Transverse colon (tissue), 4 donors: ENCODE measurements around the gene KIF25. TPM values are rescaled to one million over a fixed set of nuclear protein-coding genes. Genes with fewer than 3 reads are reported as not detected.

Experiments
- DNase-seq: peaks from one replicate; pipeline ENCODE4 v3.0.0-alpha.2; 2019
- H3K27ac ChIP-seq, 4 donors: fragments of 200-600 bp; sonication (generic); 2 replicates each; pipeline ENCODE4 v1.5.1; 2016 to 2018; ENCODE audit warnings: inconsistent platforms in 4 of 4
- H3K27me3 ChIP-seq: fragments of 200-600 bp; sonication (generic); 2 replicates; pipeline ENCODE4 v1.5.1; 2017; ENCODE audit warnings: inconsistent platforms
- H3K36me3 ChIP-seq, 4 donors: fragments of 200-600 bp; sonication (generic); 2 replicates each; pipeline ENCODE4 v1.5.1; 2017 to 2019; ENCODE audit warnings: inconsistent platforms in 4 of 4
- H3K4me1 ChIP-seq, 4 donors: fragments of 200-600 bp; sonication (generic); 2 replicates each; pipeline ENCODE4 v1.5.1; 2017 to 2020; ENCODE audit warnings: inconsistent platforms in 4 of 4
- H3K4me3 ChIP-seq, 4 donors: fragments of 200-600 bp; sonication (generic); 1 replicate in 1 of 4; 2 replicates in 3 of 4; pipeline versions ENCODE4 v1.5.1 to v1.6.1; 2017 to 2019; ENCODE audit warnings: inconsistent platforms in 4 of 4
- H3K9me3 ChIP-seq, 2 donors: fragments of 200-600 bp; sonication (generic); 2 replicates each; pipeline ENCODE4 v1.5.1; 2017 to 2019; ENCODE audit warnings: inconsistent platforms in 2 of 2
- EP300 ChIP-seq: sonication (generic); formaldehyde crosslinking; IDR thresholded peaks from one replicate; pipeline ENCODE4 v1.6.1; 2017; ENCODE audit warnings: antibody characterized with exemption, low read depth
- POLR2A ChIP-seq: fragments of 450-650 bp; IDR thresholded peaks from one replicate; pipeline ENCODE4 v1.6.1; 2016; ENCODE audit warnings: antibody characterized with exemption, mild to moderate bottlenecking, moderate library complexity
- POLR2AphosphoS5 ChIP-seq, 3 donors: sonication (generic); formaldehyde crosslinking; IDR thresholded peaks; one replicate each; pipeline ENCODE4 v1.6.1; 2016; ENCODE audit warnings: antibody characterized with exemption in 3 of 3
- whole genome bisulfite sequencing, 2 donors: methylation state at CpG; one replicate each; pipeline ENCODE4 v1.1.5; 2018; ENCODE audit warnings: low coverage in 1 of 2; 5-methylcytosine and 5-hydroxymethylcytosine counted together
- in situ Hi-C, 4 donors: fragments of 200-750 bp; cut with MboI; loops; one replicate each; pipeline versions ENCODE4 v1.15.0 to v1.15.1; 2017; ENCODE audit warnings: low sequenced_read_pairs in 3 of 4, low pct_ligation_motif_present in 1 of 4, low pct_unique_long_range_greater_than_20kb in 1 of 4
- intact Hi-C: fragments of 100-400 bp; cut with DNase I; formaldehyde crosslinking; loops from one replicate; pipeline ENCODE4 v1.15.1; 2023; ENCODE audit warnings: low total_unique reads
- total RNA-seq, 4 donors: library from RNA; depleted of rRNA; stranded (reverse); fragments of >200 nt; gene quantifications; one replicate each; pipeline ENCODE4 v1.1.0, GENCODE V29; 2016
- TF ChIP-seq, protein P1 (sequence below), 5 experiments: fragments of 200-600 bp in 3 of 5; fragments of 450-650 bp in 2 of 5; sonication (generic) in 3 of 5; IDR thresholded peaks; 1 replicate in 2 of 5; 2 replicates in 3 of 5; pipeline ENCODE4 v1.5.1; 2016 to 2017; ENCODE audit warnings: antibody characterized with exemption in 5 of 5, inconsistent platforms in 3 of 5, mild to moderate bottlenecking in 2 of 5, moderate library complexity in 1 of 5

The KIF25 gene
- total RNA-seq, 4 donors from 2014 or later = not detected

DNA sequence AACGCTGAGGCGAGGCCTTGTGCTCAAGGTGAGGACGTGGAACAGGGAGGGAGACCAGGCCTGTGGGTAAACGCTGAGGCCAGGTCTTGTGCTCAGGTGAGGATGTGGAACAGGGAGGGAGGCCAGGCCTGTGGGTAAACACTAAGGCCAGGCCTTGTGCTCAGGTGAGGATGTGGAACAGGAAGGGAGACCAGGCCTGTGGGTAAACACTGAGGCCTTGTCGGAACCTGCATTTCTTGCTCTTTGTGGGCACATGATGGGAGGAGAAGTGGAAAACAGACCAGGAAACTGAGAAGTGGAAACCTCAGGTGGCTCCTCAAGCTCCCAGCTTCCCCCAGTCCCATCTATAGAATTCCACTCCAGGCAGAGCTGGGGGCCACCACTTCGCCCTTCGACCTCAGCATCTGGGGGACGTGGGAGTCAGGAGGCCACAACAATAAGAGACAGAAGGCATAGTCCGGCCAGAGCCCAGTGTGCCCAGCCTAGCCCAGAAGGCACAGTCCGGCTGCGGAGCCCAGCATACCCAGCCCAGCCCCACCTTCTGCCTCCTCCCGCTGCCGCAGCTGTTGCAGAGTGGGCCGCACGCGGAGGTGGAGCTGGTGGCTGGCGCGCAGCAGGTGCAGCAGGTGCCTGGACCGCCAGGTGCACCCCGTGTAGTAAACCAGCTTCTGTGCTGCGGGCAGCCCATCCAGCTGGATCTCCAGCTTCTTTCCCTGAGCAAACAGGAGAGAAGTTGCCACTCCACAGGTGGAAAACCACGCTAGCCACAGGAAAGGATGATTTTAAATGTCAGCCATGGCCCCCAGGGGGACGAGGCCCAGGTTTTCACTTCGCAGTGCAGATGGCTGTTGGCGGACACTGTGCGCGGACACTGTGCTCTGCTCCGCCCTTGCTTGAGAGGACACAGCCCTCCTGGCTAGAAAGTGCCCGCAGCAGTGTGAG lies 64.1 kb downstream of the KIF25 start:
- Histone ChIP-seq H3K27me3 (no peaks in the 10 kb centered on the region), H3K4me3 (no peak overlapping the region), H3K27ac (peak overlapping the region in 1 of 4 donors; percentile 27), H3K4me1 (peaks cover 0 to 12% (median 8%) of the 10 kb centered on the region in 4 donors), H3K9me3 (no peaks in the 10 kb centered on the region), H3K36me3 (no peaks in the 10 kb centered on the region)
- in situ Hi-C loops (no loop called here), intact Hi-C loops (no loop called here)
- WGBS, 2 donors = 56 to 67% methylated on average over 3 to 23 of the region's 29 CpGs
- DNase-seq = peak; percentile 59
- no peak for TF ChIP-seq POLR2A
- TF ChIP-seq, protein P1, sequence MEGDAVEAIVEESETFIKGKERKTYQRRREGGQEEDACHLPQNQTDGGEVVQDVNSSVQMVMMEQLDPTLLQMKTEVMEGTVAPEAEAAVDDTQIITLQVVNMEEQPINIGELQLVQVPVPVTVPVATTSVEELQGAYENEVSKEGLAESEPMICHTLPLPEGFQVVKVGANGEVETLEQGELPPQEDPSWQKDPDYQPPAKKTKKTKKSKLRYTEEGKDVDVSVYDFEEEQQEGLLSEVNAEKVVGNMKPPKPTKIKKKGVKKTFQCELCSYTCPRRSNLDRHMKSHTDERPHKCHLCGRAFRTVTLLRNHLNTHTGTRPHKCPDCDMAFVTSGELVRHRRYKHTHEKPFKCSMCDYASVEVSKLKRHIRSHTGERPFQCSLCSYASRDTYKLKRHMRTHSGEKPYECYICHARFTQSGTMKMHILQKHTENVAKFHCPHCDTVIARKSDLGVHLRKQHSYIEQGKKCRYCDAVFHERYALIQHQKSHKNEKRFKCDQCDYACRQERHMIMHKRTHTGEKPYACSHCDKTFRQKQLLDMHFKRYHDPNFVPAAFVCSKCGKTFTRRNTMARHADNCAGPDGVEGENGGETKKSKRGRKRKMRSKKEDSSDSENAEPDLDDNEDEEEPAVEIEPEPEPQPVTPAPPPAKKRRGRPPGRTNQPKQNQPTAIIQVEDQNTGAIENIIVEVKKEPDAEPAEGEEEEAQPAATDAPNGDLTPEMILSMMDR (IDR thresholded peaks at IDR 0.05) = peak in 1 of 5 experiments; percentile 28
- peak; percentile 48 to 85 (median 84) for TF ChIP-seq POLR2AphosphoS5 (IDR thresholded peaks at IDR 0.05)

DNA sequence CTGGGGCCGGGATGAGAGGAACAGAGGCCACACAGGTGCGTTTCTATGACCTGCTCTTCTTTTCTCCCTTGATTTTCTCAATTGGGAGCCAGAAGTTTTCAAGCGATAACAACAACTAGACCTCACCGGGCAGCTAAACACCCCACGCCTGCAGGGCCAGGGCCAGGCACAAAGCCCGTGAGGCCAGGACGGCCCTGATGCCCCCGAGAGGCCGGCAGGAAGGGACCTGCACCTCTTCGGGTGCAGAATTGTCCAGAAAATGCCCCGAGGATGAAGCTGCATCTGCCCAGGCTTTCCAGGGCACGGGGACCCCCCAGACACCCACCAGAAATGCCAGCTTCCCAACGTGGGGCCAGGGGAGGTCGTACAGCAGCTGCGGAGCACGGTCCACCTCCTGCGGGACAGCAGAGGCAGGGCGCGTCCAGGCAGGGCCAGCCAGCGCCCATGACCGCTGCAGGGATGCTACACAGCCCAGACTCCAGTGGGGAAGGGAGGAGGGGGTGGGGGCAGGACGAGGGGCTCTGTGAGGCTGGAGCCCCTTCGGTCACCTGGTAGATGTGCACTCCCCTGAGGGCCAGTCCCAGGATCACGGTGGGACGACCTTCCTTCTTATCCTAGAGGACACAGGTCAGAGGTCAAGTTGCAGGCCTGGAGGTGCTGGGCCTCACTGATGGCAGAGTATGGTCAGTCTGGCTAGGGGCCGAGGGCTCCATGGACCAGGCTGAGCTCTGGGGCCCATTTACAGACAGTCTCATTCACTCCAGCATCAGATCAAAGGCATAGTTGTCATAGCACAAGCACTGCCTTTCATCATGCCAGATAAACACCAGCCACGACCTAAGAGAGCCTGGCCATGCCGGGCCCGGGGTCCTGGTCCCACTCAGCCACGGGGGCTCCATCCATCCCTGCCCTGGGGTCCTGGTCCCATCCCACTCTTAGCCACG lies 65.1 kb downstream of the KIF25 start:
- Histone ChIP-seq H3K27ac (no peak overlapping the region), H3K9me3 (no peaks in the 10 kb centered on the region), H3K4me1 (peaks cover 0 to 12% (median 8%) of the 10 kb centered on the region in 4 donors), H3K27me3 (no peaks in the 10 kb centered on the region), H3K36me3 (no peaks in the 10 kb centered on the region), H3K4me3 (no peak overlapping the region)
- no peak for DNase-seq
- WGBS, 2 donors = 79 to 80% methylated on average over 1 to 30 of the region's 31 CpGs
- TF ChIP-seq POLR2AphosphoS5 (IDR thresholded peaks at IDR 0.05) (no peak), EP300 (no peak), POLR2A (no peak)
- TF ChIP-seq, protein P1 (IDR thresholded peaks at IDR 0.05) = no peak
- in situ Hi-C loops (no loop called here), intact Hi-C loops (no loop called here)

DNA sequence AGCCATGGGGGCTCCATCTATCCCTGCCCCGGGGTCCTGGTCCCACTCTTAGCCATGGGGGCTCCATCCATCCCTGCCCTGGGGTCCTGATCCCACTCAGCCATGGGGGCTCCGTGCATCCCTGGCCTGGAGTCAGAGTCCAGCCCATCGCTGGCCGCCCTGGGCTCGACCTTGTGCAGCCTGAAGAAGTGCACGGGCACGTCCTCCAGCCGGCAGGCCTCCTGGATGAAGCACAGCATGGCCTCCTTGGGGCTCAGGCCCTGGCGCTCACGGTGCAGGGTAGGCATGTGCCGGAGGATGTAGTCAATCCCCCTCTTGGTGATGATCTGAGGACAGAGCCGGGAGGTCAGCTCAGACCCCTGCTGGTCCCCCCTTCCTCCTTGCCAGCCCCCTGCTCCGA lies 66.0 kb downstream of the KIF25 start:
- 91% methylated on average over 13 of the region's 13 CpGs; no CpG with 5 or more reads in 1 of the 2 donors for WGBS, 2 donors
- no peaks in the 10 kb centered on the region for H3K36me3 ChIP-seq
- no peaks in the 10 kb centered on the region for H3K27me3 ChIP-seq
- peaks cover 0 to 12% (median 8%) of the 10 kb centered on the region in 4 donors for H3K4me1 ChIP-seq
- TF ChIP-seq, protein P1 (IDR thresholded peaks at IDR 0.05) = no peak
- TF ChIP-seq EP300 (no peak), POLR2A (no peak), POLR2AphosphoS5 (IDR thresholded peaks at IDR 0.05) (no peak)
- intact Hi-C loops (no loop called here), in situ Hi-C loops (no loop called here)
- no peak overlapping the region for H3K27ac ChIP-seq
- H3K9me3 ChIP-seq = no peaks in the 10 kb centered on the region
- DNase-seq = no peak
- H3K4me3 ChIP-seq = no peak overlapping the region
